ENCODE measurements around the gene KATNAL2. TPM values are rescaled to one million over a fixed set of nuclear protein-coding genes. Genes with fewer than 3 reads are reported as not detected.

The KATNAL2 gene
- polyA plus RNA-seq, 1 of the 3 experiments (the other 2 are of a cell fraction): 6.5 TPM

DNA sequence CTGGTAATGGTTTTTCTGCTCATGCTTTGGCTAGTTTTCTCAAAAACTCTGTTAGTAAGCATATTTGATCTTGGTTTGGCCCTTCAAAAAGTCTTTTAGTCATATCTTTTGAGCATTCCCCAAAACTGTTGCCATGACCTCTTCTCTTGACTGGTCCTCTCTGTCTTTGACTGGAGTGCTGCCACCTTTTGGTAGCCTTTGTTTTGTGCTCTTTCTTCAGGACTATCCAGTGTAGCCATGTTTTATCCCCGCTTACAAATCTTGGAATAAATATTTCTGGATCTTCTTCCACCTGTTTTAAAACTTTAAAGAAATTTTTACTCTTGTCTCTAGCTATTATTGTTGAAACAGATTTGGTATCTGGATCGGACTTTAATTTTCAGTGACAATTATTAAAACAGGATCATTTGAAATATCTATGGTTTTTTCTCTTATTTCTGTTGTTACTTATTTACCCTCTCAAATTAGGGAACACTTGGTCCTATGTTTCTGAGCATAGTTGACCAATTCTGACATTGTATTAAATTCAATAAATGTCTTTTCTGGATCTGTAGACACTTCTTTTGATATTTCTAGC is 119.0 kb downstream of the KATNAL2 start (continued):
- TF ChIP-seq, protein P1, sequence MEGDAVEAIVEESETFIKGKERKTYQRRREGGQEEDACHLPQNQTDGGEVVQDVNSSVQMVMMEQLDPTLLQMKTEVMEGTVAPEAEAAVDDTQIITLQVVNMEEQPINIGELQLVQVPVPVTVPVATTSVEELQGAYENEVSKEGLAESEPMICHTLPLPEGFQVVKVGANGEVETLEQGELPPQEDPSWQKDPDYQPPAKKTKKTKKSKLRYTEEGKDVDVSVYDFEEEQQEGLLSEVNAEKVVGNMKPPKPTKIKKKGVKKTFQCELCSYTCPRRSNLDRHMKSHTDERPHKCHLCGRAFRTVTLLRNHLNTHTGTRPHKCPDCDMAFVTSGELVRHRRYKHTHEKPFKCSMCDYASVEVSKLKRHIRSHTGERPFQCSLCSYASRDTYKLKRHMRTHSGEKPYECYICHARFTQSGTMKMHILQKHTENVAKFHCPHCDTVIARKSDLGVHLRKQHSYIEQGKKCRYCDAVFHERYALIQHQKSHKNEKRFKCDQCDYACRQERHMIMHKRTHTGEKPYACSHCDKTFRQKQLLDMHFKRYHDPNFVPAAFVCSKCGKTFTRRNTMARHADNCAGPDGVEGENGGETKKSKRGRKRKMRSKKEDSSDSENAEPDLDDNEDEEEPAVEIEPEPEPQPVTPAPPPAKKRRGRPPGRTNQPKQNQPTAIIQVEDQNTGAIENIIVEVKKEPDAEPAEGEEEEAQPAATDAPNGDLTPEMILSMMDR (IDR thresholded peaks at IDR 0.05): peak; percentile 64
- TF ChIP-seq SMC3 (IDR thresholded peaks at IDR 0.05; ENCODE audit: low read depth, low read length) (peak; percentile 39), RAD21 (IDR thresholded peaks at IDR 0.05; ENCODE audit: low read length) (peak; percentile 49)

DNA sequence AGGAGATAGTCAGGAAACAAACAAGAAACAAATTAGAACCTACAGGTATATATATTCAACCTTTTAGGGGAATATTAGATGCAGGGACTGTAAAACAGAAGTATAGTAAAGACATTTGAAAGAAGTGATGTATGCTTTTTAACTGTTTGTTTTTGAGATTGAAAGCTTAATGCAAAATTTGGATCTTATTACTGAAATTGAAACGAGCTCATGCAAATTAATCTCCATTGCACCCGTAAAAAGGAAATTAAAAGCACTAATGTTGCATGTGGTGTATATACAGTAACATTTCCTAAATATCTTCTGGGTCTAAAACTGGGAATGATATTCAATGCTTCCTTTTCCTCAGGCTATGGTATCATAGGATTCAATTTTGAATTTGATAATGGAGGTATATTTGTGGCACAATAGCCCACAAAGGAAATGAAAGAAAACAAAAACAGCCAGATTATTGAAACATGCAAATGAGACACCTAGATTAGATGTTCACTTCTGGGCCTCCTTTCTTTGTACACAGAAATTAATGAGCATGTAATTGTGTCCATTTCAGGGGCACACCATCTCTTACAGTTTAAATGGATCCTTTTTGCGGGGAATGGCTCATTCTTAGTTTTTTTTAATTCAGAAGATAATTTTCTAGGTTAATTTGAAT is 119.7 kb downstream of the KATNAL2 start:
- Histone ChIP-seq H3K9ac (no peak overlapping the region), H3K79me2 (ENCODE audit: insufficient read depth) (no peaks in the 10 kb centered on the region), H3K9me3 (no peaks in the 10 kb centered on the region), H3K4me1 (ENCODE audit: control insufficient read depth in 1 of 2, insufficient read depth in 2 of 2, low read depth in 1 of 2, low read length in 1 of 2) (no peaks in the 10 kb centered on the region), H2AFZ (ENCODE audit: low read depth) (no peak overlapping the region), H3K27ac (ENCODE audit: low read depth in 2 of 2, low read length in 1 of 2) (no peak overlapping the region), H3K36me3 (replicated peaks in 1 of 2; ENCODE audit: control insufficient read depth in 1 of 2, insufficient read depth in 2 of 2, low read length in 1 of 2) (no peaks in the 10 kb centered on the region), H3K4me2 (no peak overlapping the region), H3K27me3 (ENCODE audit: insufficient read depth) (no peaks in the 10 kb centered on the region), H3F3A (replicated peaks; ENCODE audit: insufficient read depth) (no peaks in the 10 kb centered on the region), H4K20me1 (ENCODE audit: insufficient read depth) (no peaks in the 10 kb centered on the region), H3K4me3 (ENCODE audit: low read depth in 2 of 2, low read length in 1 of 2) (no peak overlapping the region), H3K9me2 (no peaks in the 10 kb centered on the region)
- no peak for DNase-seq
- POLR2A ChIA-PET: no interaction called here
- CTCF ChIA-PET: interaction anchor here (0.8 to 2.4 kb wide), 8 partner anchors 11 to 705 kb away, joined by 3 to 7 read pairs (median 4); no protein-coding TSS in a partner anchor
- 48% methylated on average over 3 of the region's 3 CpGs for WGBS (ENCODE audit: low lambda C conversion rate)
- TF ChIP-seq RXRA (IDR thresholded peaks at IDR 0.05; ENCODE audit: borderline replicate concordance, low read depth) (no peak), GATA2 (CRISPR knock-in tag; IDR thresholded peaks at IDR 0.05) (no peak), NFIC (IDR thresholded peaks at IDR 0.05; ENCODE audit: borderline replicate concordance) (no peak), MEF2A (IDR thresholded peaks at IDR 0.05; ENCODE audit: borderline replicate concordance, low read depth) (no peak)

DNA sequence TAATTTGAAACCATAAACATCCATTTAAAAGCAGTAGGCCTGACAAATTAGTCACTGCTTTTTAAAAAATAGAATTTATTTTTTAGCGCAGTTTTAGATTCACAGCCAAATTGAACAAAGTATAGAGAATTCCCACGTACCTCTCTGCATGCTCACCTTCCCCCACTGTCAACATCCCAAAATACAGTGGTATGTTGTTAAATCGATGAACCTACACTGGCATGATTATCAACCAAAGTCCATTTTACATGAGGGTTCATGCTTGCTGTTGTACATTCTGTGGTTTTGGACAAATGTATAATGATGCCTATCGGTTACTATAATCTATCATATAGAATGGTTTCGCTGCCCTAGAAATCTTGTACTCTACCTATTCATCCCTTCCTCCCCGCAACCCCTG is 123.6 kb downstream of the KATNAL2 start:
- Histone ChIP-seq H3K9me3 (no peaks in the 10 kb centered on the region), H3K4me1 (ENCODE audit: control insufficient read depth in 1 of 2, insufficient read depth in 2 of 2, low read depth in 1 of 2, low read length in 1 of 2) (no peaks in the 10 kb centered on the region), H3K4me3 (ENCODE audit: low read depth in 2 of 2, low read length in 1 of 2) (no peak overlapping the region), H3K36me3 (replicated peaks in 1 of 2; ENCODE audit: control insufficient read depth in 1 of 2, insufficient read depth in 2 of 2, low read length in 1 of 2) (no peaks in the 10 kb centered on the region), H3F3A (replicated peaks; ENCODE audit: insufficient read depth) (no peaks in the 10 kb centered on the region), H3K79me2 (ENCODE audit: insufficient read depth) (no peaks in the 10 kb centered on the region), H3K27me3 (ENCODE audit: insufficient read depth) (no peaks in the 10 kb centered on the region), H3K27ac (ENCODE audit: low read depth in 2 of 2, low read length in 1 of 2) (no peak overlapping the region), H4K20me1 (ENCODE audit: insufficient read depth) (no peaks in the 10 kb centered on the region), H3K9me2 (no peaks in the 10 kb centered on the region), H2AFZ (ENCODE audit: low read depth) (no peak overlapping the region), H3K4me2 (no peak overlapping the region), H3K9ac (no peak overlapping the region)
- ChIA-PET POLR2A (no interaction called here), CTCF (interaction anchor here (0.9 to 1.1 kb wide), 2 partner anchors 9 to 164 kb away, joined by 3 read pairs; no protein-coding TSS in a partner anchor)
- 73% methylated on average over 6 of the region's 6 CpGs for WGBS (ENCODE audit: low lambda C conversion rate)
- TF ChIP-seq RCOR1 (IDR thresholded peaks at IDR 0.05; ENCODE audit: low read length): no peak
- no peak for DNase-seq
